SK-N-SH (cell line): ENCODE results near the gene CDC25A. TPM values are rescaled to one million over a fixed set of nuclear protein-coding genes. Genes with fewer than 3 reads are reported as not detected.

Experiments used
- CTCF ChIA-PET: fragments of 300-600, 350-600 bp; formaldehyde crosslinking; extraction: SDS; loops from one replicate; lab custom pipeline; 2021; lab: Yijun Ruan, JAX
- POLR2A ChIA-PET: fragments of 350-600 bp; sonication (Branson Sonifier 250); formaldehyde crosslinking; extraction: SDS; loops from one replicate; lab custom pipeline; 2020; ENCODE audit warnings: antibody characterized with exemption, inconsistent platforms; lab: Yijun Ruan, JAX
- DNase-seq: peaks from one replicate; pipeline ENCODE4 v3.0.0; 2012
- H2AFZ ChIP-seq: fragments of 200-600 bp; sonication (generic); 2 replicates; pipeline ENCODE4 v1.8.1; 2016; ENCODE audit warnings: antibody characterized with exemption, mild to moderate bottlenecking, low read depth
- H3F3A ChIP-seq: fragments of 200-600 bp; sonication (generic); replicated peaks from 2 replicates; pipeline ENCODE3; 2016; ENCODE audit warnings: antibody characterized with exemption, mild to moderate bottlenecking; ENCODE audit not compliant: insufficient read depth
- H3K27ac ChIP-seq, 2 experiments: fragments of 200-500 bp in 1 of 2; fragments of 200-600 bp in 1 of 2; sonication (Bioruptor generic) in 1 of 2; sonication (generic), shearing (Covaris generic) in 1 of 2; 2 replicates each; pipeline versions ENCODE4 v1.5.1 to v1.6.1; 2014 to 2016; ENCODE audit warnings: low read depth in 2 of 2, inconsistent platforms in 1 of 2, low read length in 1 of 2, mild to moderate bottlenecking in 1 of 2, mixed read lengths in 1 of 2
- H3K27me3 ChIP-seq: fragments of 200-600 bp; sonication (generic), shearing (Covaris generic); 2 replicates; pipeline ENCODE4 v1.6.1; 2016; ENCODE audit warnings: mixed run types; ENCODE audit not compliant: insufficient read depth
- H3K36me3 ChIP-seq, 2 experiments: fragments of 200-500 bp in 1 of 2; fragments of 200-600 bp in 1 of 2; sonication (Bioruptor generic) in 1 of 2; sonication (generic) in 1 of 2; replicated peaks in 1 of 2; 2 replicates each; pipeline versions ENCODE3 to v1.5.1; 2014 to 2016; ENCODE audit warnings: low read length in 1 of 2, mild to moderate bottlenecking in 1 of 2; ENCODE audit not compliant: insufficient read depth in 2 of 2, control insufficient read depth in 1 of 2
- H3K4me1 ChIP-seq, 2 experiments: fragments of 200-500 bp in 1 of 2; fragments of 200-600 bp in 1 of 2; sonication (Bioruptor generic) in 1 of 2; sonication (generic), shearing (Covaris generic) in 1 of 2; 2 replicates each; pipeline versions ENCODE4 v1.5.1 to v1.6.1; 2014 to 2016; ENCODE audit warnings: low read depth in 1 of 2, low read length in 1 of 2, mixed run types in 1 of 2; ENCODE audit not compliant: insufficient read depth in 2 of 2, control insufficient read depth in 1 of 2
- H3K4me2 ChIP-seq: fragments of 200-600 bp; sonication (generic), shearing (Covaris generic); 2 replicates; pipeline ENCODE4 v1.6.1; 2017; ENCODE audit warnings: mixed run types
- H3K4me3 ChIP-seq, 2 experiments: fragments of 200-500 bp in 1 of 2; fragments of 200-600 bp in 1 of 2; sonication (Bioruptor generic) in 1 of 2; sonication (generic), shearing (Covaris generic) in 1 of 2; 2 replicates each; pipeline versions ENCODE4 v1.5.1 to v1.8.1; 2014 to 2016; ENCODE audit warnings: low read depth in 2 of 2, inconsistent platforms in 1 of 2, low read length in 1 of 2, mild to moderate bottlenecking in 1 of 2, mixed read lengths in 1 of 2, moderate library complexity in 1 of 2
- H3K79me2 ChIP-seq: fragments of 200-600 bp; sonication (generic); 2 replicates; pipeline ENCODE4 v1.8.1; 2017; ENCODE audit warnings: mild to moderate bottlenecking; ENCODE audit not compliant: insufficient read depth
- H3K9ac ChIP-seq: fragments of 200-600 bp; sonication (generic); 2 replicates; pipeline ENCODE4 v1.6.1; 2017; ENCODE audit warnings: mixed run types
- H3K9me2 ChIP-seq: fragments of 200-600 bp; sonication (generic); 2 replicates; pipeline ENCODE4 v1.6.1; 2017; ENCODE audit warnings: mixed run types
- H3K9me3 ChIP-seq: fragments of 200-600 bp; sonication (generic); 2 replicates; pipeline ENCODE4 v1.6.1; 2017; ENCODE audit warnings: mixed run types, mild to moderate bottlenecking, moderate library complexity
- H4K20me1 ChIP-seq: fragments of 200-600 bp; sonication (generic); 2 replicates; pipeline ENCODE4 v1.6.1; 2017; ENCODE audit warnings: mild to moderate bottlenecking, mixed run types; ENCODE audit not compliant: insufficient read depth
- EP300 ChIP-seq, 2 experiments: IDR thresholded peaks; 2 replicates each; pipeline versions ENCODE4 v1.4.0 to v1.6.1; 2012; ENCODE audit warnings: borderline replicate concordance in 1 of 2, low read depth in 1 of 2, low read length in 1 of 2
- EZH2phosphoT487 ChIP-seq: fragments of 200-600 bp; sonication (generic); IDR thresholded peaks from 2 replicates; pipeline ENCODE4 v1.6.1; 2017; ENCODE audit warnings: low read depth, mixed run types, mild to moderate bottlenecking, antibody characterized with exemption, moderate library complexity, borderline replicate concordance
- FOSL2 ChIP-seq: IDR thresholded peaks from 2 replicates; pipeline ENCODE4 v1.4.0; 2012; ENCODE audit warnings: low read depth, mild to moderate bottlenecking, moderate library complexity, borderline replicate concordance
- FOXM1 ChIP-seq: IDR thresholded peaks from 2 replicates; pipeline ENCODE4 v1.4.0; 2012; ENCODE audit warnings: low read depth, mild to moderate bottlenecking
- GATA2 ChIP-seq: sonication (generic); formaldehyde crosslinking; IDR thresholded peaks from 2 replicates; pipeline ENCODE4 v1.5.0; 2020; ENCODE audit warnings: mild to moderate bottlenecking, missing genetic modification reagents
- NFIC ChIP-seq: IDR thresholded peaks from 2 replicates; pipeline ENCODE4 v1.4.0; 2012; ENCODE audit warnings: borderline replicate concordance
- RAD21 ChIP-seq: IDR thresholded peaks from 2 replicates; pipeline ENCODE4 v1.6.1; 2012; ENCODE audit warnings: mild to moderate bottlenecking, low read length
- RCOR1 ChIP-seq: fragments of 150-350 bp; IDR thresholded peaks from 2 replicates; pipeline ENCODE4 v1.6.1; 2017; ENCODE audit warnings: antibody characterized with exemption, low read length
- REST ChIP-seq: IDR thresholded peaks from 2 replicates; pipeline ENCODE4 v1.6.1; 2012; ENCODE audit warnings: mild to moderate bottlenecking, low read depth, low read length, moderate library complexity
- RXRA ChIP-seq: IDR thresholded peaks from 2 replicates; pipeline ENCODE4 v1.4.0; 2012; ENCODE audit warnings: low read depth, mild to moderate bottlenecking, borderline replicate concordance
- SMC3 ChIP-seq: IDR thresholded peaks from 2 replicates; pipeline ENCODE4 v1.6.1; 2012; ENCODE audit warnings: low read depth, low read length, improper control_type of control experiment
- YY1 ChIP-seq: IDR thresholded peaks from 2 replicates; pipeline ENCODE4 v1.4.0; 2012; ENCODE audit warnings: low read depth, mild to moderate bottlenecking
- WGBS: methylation state at CpG from one replicate; pipeline ENCODE4 v1.1.6; 2017; ENCODE audit warnings: low lambda C conversion rate; 5-methylcytosine and 5-hydroxymethylcytosine counted together
- polyA plus RNA-seq, 3 experiments: library from polyadenylated mRNA; depleted of rRNA; stranded (reverse); fragments of >200 nt; gene quantifications; 2 replicates each; pipeline ENCODE4 v1.2.3, GENCODE V29; 2012
- TF ChIP-seq, protein P1 (sequence below): IDR thresholded peaks from 2 replicates; pipeline ENCODE4; 2012
- TF ChIP-seq, protein P2 (sequence below): IDR thresholded peaks from 2 replicates; pipeline ENCODE4 v1.4.0; 2012; ENCODE audit warnings: low read depth, borderline replicate concordance
- TF ChIP-seq, protein P3 (sequence below): IDR thresholded peaks from 2 replicates; pipeline ENCODE4 v1.4.0; 2012; ENCODE audit warnings: low read depth, borderline replicate concordance

Gene CDC25A
- polyA plus RNA-seq, 1 of the 3 experiments (the other 2 are of a cell fraction) = 3.3 TPM

GRCh38 chr3:48225587-48225986 is 37.4 kb upstream of the CDC25A start:
- H3K4me3 ChIP-seq = no peak overlapping the region
- no peaks in the 10 kb centered on the region for H3F3A ChIP-seq
- no peaks in the 10 kb centered on the region for H3K9me3 ChIP-seq
- 63% methylated on average over 2 of the region's 3 CpGs for whole genome bisulfite sequencing
- DNase-seq = no peak
- no peak overlapping the region for H3K27ac ChIP-seq
- no peaks in the 10 kb centered on the region for H3K9me2 ChIP-seq
- CTCF ChIA-PET = interaction anchor here (0.6 to 3.8 kb wide), 4 partner anchors 31 to 302 kb away, joined by 3 to 31 read pairs (median 7); no protein-coding TSS in a partner anchor
- no peak for TF ChIP-seq EP300 (IDR thresholded peaks at IDR 0.05; ENCODE audit: borderline replicate concordance in 1 of 2, low read depth in 1 of 2, low read length in 1 of 2)
- TF ChIP-seq FOXM1 = no peak
- TF ChIP-seq FOSL2 = no peak
- TF ChIP-seq YY1 = no peak
- no peak for TF ChIP-seq RXRA
- TF ChIP-seq RAD21 = no peak
- TF ChIP-seq, protein P1, sequence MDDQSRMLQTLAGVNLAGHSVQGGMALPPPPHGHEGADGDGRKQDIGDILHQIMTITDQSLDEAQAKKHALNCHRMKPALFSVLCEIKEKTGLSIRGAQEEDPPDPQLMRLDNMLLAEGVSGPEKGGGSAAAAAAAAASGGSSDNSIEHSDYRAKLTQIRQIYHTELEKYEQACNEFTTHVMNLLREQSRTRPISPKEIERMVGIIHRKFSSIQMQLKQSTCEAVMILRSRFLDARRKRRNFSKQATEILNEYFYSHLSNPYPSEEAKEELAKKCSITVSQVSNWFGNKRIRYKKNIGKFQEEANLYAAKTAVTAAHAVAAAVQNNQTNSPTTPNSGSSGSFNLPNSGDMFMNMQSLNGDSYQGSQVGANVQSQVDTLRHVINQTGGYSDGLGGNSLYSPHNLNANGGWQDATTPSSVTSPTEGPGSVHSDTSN = no peak
- no peak for TF ChIP-seq REST
- TF ChIP-seq EZH2phosphoT487 = no peak
- no peak for TF ChIP-seq RCOR1
- TF ChIP-seq GATA2 (CRISPR knock-in tag) = no peak
- TF ChIP-seq NFIC = no peak
- TF ChIP-seq, protein P2, sequence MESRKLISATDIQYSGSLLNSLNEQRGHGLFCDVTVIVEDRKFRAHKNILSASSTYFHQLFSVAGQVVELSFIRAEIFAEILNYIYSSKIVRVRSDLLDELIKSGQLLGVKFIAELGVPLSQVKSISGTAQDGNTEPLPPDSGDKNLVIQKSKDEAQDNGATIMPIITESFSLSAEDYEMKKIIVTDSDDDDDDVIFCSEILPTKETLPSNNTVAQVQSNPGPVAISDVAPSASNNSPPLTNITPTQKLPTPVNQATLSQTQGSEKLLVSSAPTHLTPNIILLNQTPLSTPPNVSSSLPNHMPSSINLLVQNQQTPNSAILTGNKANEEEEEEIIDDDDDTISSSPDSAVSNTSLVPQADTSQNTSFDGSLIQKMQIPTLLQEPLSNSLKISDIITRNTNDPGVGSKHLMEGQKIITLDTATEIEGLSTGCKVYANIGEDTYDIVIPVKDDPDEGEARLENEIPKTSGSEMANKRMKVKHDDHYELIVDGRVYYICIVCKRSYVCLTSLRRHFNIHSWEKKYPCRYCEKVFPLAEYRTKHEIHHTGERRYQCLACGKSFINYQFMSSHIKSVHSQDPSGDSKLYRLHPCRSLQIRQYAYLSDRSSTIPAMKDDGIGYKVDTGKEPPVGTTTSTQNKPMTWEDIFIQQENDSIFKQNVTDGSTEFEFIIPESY = no peak
- TF ChIP-seq, protein P3, sequence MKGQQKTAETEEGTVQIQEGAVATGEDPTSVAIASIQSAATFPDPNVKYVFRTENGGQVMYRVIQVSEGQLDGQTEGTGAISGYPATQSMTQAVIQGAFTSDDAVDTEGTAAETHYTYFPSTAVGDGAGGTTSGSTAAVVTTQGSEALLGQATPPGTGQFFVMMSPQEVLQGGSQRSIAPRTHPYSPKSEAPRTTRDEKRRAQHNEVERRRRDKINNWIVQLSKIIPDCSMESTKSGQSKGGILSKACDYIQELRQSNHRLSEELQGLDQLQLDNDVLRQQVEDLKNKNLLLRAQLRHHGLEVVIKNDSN = no peak
- TF ChIP-seq SMC3 = no peak
- H3K9ac ChIP-seq = no peak overlapping the region
- no peak overlapping the region for H2AFZ ChIP-seq
- H3K79me2 ChIP-seq = no peaks in the 10 kb centered on the region
- POLR2A ChIA-PET = no interaction called here
- no peaks in the 10 kb centered on the region for H4K20me1 ChIP-seq
- H3K4me1 ChIP-seq = peaks cover 0 to 7% of the 10 kb centered on the region in 2 experiments; a peak in 1 of 4 replicates
- peaks cover 7% of the 10 kb centered on the region; the same call in 1 of the 2 replicates for H3K27me3 ChIP-seq
- H3K36me3 ChIP-seq = no peaks in the 10 kb centered on the region
- no peak overlapping the region for H3K4me2 ChIP-seq
